GM23338 (cell line): ENCODE data around the gene BAG2.

Experiments used
- CREB1 ChIP-seq: fragments of 250-450 bp; sonication (Bioruptor Pico); IDR thresholded peaks from 2 replicates; pipeline ENCODE4 v1.5.0; 2020; ENCODE audit warnings: low read depth, mild to moderate bottlenecking, moderate library complexity
- CTCF ChIP-seq, 2 experiments: fragments of 200-600 bp in 1 of 2; sonication (generic) in 1 of 2; conservative IDR thresholded peaks; 2 replicates each; pipeline versions ENCODE4 v1.5.1 to v1.6.1; 2016 to 2017; ENCODE audit warnings: antibody characterized with exemption in 2 of 2, low read depth in 2 of 2, mild to moderate bottlenecking in 2 of 2, moderate library complexity in 1 of 2
- ETS1 ChIP-seq: IDR thresholded peaks from 2 replicates; pipeline ENCODE4 v1.6.1; 2016; ENCODE audit warnings: antibody characterized with exemption
- EZH2 ChIP-seq: fragments of 200-600 bp; sonication (generic); IDR thresholded peaks from one replicate; pipeline ENCODE4 v1.8.0; 2017; ENCODE audit warnings: antibody characterized with exemption, mild to moderate bottlenecking, low read depth; ENCODE audit not compliant: unreplicated experiment
- EZH2phosphoT487 ChIP-seq: fragments of 200-600 bp; sonication (generic); IDR thresholded peaks from one replicate; pipeline ENCODE4 v1.8.1; 2018; ENCODE audit warnings: antibody characterized with exemption; ENCODE audit not compliant: unreplicated experiment
- JUNB ChIP-seq: IDR thresholded peaks from one replicate; pipeline ENCODE4 v1.6.1; 2016; ENCODE audit warnings: antibody characterized with exemption; ENCODE audit not compliant: unreplicated experiment
- NANOG ChIP-seq: IDR thresholded peaks from 2 replicates; pipeline ENCODE4 v1.6.1; 2016; ENCODE audit warnings: antibody characterized with exemption, borderline replicate concordance
- POLR2AphosphoS5 ChIP-seq: IDR thresholded peaks from 2 replicates; pipeline ENCODE4 v1.6.1; 2016; ENCODE audit warnings: antibody characterized with exemption, low read depth
- REST ChIP-seq: IDR thresholded peaks from one replicate; pipeline ENCODE4 v1.6.1; 2018; ENCODE audit warnings: antibody characterized with exemption; ENCODE audit not compliant: unreplicated experiment
- STAT1 ChIP-seq: IDR thresholded peaks from one replicate; pipeline ENCODE4 v1.6.1; 2016; ENCODE audit warnings: antibody characterized with exemption; ENCODE audit not compliant: unreplicated experiment
- ZNF114 ChIP-seq: fragments of 250-450 bp; sonication (Bioruptor Pico); IDR thresholded peaks from 2 replicates; pipeline ENCODE4 v1.5.0; 2020; ENCODE audit warnings: mild to moderate bottlenecking, moderate library complexity
- ZNF331 ChIP-seq: fragments of 250-450 bp; sonication (Bioruptor Pico); IDR thresholded peaks from 2 replicates; pipeline ENCODE4 v1.5.0; 2020; ENCODE audit warnings: low read depth, mild to moderate bottlenecking, moderate library complexity

DNA sequence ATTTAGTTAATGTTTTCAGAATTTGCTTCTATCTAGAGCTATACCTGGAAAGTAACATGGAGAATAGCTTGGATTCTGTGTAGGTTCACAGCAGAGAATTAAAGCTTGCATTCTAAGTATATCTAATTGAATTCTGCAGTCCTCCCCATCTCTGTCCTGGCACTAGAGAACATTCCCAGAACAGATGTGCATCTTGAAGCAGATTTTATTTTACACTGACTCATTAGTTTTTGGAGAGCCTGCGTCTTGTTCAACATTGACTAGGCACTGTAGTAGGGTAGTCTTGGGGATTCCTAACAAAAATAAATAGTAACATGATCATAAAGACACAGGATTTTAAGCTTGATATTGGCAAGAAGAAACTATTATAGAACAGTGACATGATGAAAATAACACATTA lies 36.2 kb upstream of the BAG2 start:
- TF ChIP-seq EZH2 (no peak), CTCF (conservative IDR thresholded peaks at IDR 0.05; ENCODE audit: low read depth in 2 of 2) (no peak), POLR2AphosphoS5 (no peak), ZNF114 (CRISPR knock-in tag) (no peak), EZH2phosphoT487 (no peak), CREB1 (CRISPR knock-in tag) (no peak), REST (no peak), ETS1 (no peak), NANOG (no peak), JUNB (no peak), STAT1 (no peak), ZNF331 (CRISPR knock-in tag) (no peak)
